ENCODE results near the gene CXorf58. TPM values are rescaled to one million over a fixed set of nuclear protein-coding genes. Genes with fewer than 3 reads are reported as not detected.

The CXorf58 gene
- total and polyA plus RNA-seq, 8 donors: 0.07 to 0.40 (median 0.16) TPM; not detected in 1

DNA sequence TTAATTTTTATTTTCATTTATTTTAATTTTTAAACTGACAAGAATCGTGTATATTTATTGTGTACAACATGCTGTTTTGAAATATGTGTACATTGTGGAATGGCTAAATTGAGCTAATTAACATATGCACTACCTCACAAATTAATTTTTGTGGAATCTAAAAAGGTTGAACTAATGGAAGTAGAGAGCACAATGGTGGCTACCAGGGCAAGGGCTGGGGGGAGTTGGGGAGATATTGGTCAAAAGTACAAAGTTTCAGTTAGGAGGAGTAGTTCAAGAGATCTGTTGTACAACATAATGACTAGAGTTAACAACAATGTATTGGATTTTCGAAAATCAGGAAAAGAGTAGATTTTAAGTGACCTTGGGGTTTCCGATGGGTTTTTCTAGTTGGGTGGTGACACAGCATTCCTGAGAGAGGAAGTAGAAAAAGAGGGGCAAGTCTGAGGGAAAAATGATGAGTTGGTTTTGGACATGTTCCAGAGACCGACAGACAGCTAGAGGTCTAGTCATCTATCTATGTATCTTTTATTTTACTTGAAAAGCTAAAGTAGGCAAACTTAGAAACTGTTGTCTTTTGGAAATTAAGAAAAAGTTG lies 23.3 kb upstream of the CXorf58 start:
- DNase-seq (no peak), FAIRE-seq (no peak), ATAC-seq (no peak)
- intact Hi-C loops (cut with DNase I): no loop called here
- TF ChIP-seq, protein P1, sequence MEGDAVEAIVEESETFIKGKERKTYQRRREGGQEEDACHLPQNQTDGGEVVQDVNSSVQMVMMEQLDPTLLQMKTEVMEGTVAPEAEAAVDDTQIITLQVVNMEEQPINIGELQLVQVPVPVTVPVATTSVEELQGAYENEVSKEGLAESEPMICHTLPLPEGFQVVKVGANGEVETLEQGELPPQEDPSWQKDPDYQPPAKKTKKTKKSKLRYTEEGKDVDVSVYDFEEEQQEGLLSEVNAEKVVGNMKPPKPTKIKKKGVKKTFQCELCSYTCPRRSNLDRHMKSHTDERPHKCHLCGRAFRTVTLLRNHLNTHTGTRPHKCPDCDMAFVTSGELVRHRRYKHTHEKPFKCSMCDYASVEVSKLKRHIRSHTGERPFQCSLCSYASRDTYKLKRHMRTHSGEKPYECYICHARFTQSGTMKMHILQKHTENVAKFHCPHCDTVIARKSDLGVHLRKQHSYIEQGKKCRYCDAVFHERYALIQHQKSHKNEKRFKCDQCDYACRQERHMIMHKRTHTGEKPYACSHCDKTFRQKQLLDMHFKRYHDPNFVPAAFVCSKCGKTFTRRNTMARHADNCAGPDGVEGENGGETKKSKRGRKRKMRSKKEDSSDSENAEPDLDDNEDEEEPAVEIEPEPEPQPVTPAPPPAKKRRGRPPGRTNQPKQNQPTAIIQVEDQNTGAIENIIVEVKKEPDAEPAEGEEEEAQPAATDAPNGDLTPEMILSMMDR (IDR thresholded peaks at IDR 0.05): no peak
- Histone ChIP-seq H3K9me3 (no peaks in the 10 kb centered on the region), H3K4me1 (peaks cover 0 to 10% (median 2%) of the 10 kb centered on the region in 3 donors), H3K4me3 (no peak overlapping the region), H3K27me3 (no peaks in the 10 kb centered on the region), H3K36me3 (no peaks in the 10 kb centered on the region), H3K27ac (no peak overlapping the region)
- WGBS, 2 donors: 60 to 65% methylated on average over 4 of the region's 4 CpGs

DNA sequence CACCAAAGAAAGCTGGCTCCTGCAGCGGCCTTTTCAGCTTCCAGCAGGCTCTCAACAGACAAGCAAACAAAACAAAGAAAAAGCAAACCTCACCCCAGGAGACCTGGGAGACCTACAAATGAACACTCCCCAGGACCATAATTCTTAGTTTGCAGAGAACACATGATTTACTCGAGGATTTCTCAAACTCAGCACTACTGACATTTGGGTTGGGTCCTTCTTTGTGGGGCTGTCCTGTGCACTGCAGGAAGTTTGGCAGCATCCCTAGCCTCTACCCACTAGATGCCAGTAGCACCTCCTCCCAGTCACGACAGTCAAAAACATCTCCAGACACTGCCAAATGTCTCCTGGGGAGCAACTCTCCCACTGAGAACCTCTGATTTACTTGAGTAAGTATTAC lies 22.0 kb upstream of the CXorf58 start:
- intact Hi-C loops (cut with DNase I): no loop called here
- no peak for DNase-seq
- Histone ChIP-seq H3K27ac (no peak overlapping the region), H3K36me3 (no peaks in the 10 kb centered on the region), H3K4me3 (no peak overlapping the region), H3K4me1 (peaks cover 0 to 4% (median 0%) of the 10 kb centered on the region in 3 donors), H3K9me3 (no peaks in the 10 kb centered on the region), H3K27me3 (no peaks in the 10 kb centered on the region)
- no peak for FAIRE-seq
- 45 to 57% methylated on average over 3 of the region's 3 CpGs for WGBS, 2 donors
- ATAC-seq: no peak
- TF ChIP-seq, protein P1 (IDR thresholded peaks at IDR 0.05): no peak

DNA sequence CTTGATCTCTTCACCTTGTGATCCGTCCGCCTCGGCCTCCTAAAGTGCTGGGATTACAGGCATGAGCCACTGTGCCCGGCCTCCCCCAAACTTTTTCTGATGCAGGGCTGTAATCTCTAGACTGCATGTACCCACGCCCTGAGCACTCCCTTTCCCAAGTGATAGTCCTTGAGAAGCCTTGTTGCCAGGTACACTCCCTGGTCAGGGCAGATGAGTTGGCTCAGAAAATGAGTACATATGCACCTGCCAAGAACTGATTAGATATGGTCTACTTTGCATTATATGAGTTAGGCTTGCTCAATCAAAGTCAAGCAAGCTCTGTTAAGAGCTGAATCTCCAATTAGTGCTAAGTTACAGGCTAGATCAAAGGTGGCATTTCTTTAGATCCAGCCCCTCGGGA lies 20.4 kb upstream of the CXorf58 start:
- DNase-seq (no peak), FAIRE-seq (no peak), ATAC-seq (peak in 3 of 4 donors; percentile 13 to 57 (median 34))
- peaks cover 0 to 4% (median 0%) of the 10 kb centered on the region in 3 donors for H3K4me1 ChIP-seq
- H3K4me3 ChIP-seq: no peak overlapping the region
- intact Hi-C loops (cut with DNase I): no loop called here
- no peaks in the 10 kb centered on the region for H3K9me3 ChIP-seq
- no peaks in the 10 kb centered on the region for H3K27me3 ChIP-seq
- TF ChIP-seq, protein P1 (IDR thresholded peaks at IDR 0.05): no peak
- no peaks in the 10 kb centered on the region for H3K36me3 ChIP-seq
- no peak overlapping the region for H3K27ac ChIP-seq
- WGBS, 2 donors: 72 to 76% methylated on average over 6 of the region's 6 CpGs

DNA sequence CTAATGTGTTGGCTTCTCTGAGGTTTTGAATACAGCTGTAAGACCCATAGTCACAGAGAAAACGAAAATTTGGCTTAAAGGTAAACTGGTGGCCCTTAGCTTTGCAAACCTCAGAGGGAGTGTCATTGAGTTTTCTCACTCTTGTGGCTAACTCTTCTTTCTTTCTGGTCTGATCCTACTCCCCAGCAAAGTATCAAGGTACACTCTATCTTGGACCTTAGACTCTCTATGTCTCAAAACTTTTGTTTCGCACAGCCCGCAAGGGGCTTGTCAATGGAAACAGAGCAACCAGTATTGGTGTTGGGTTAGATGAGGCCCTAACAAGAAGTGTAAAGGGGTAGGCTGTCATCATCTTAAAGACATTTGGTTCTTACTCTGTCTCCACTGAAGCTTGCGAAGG lies 19.9 kb upstream of the CXorf58 start:
- FAIRE-seq (no peak), DNase-seq (no peak), ATAC-seq (no peak)
- Histone ChIP-seq H3K27ac (no peak overlapping the region), H3K36me3 (no peaks in the 10 kb centered on the region), H3K4me1 (peaks cover 0 to 4% (median 0%) of the 10 kb centered on the region in 3 donors), H3K27me3 (no peaks in the 10 kb centered on the region), H3K4me3 (no peak overlapping the region), H3K9me3 (no peaks in the 10 kb centered on the region)
- 81 to 88% methylated on average over 4 of the region's 4 CpGs for WGBS, 2 donors
- TF ChIP-seq, protein P1 (IDR thresholded peaks at IDR 0.05): no peak
- intact Hi-C loops (cut with DNase I): no loop called here

DNA sequence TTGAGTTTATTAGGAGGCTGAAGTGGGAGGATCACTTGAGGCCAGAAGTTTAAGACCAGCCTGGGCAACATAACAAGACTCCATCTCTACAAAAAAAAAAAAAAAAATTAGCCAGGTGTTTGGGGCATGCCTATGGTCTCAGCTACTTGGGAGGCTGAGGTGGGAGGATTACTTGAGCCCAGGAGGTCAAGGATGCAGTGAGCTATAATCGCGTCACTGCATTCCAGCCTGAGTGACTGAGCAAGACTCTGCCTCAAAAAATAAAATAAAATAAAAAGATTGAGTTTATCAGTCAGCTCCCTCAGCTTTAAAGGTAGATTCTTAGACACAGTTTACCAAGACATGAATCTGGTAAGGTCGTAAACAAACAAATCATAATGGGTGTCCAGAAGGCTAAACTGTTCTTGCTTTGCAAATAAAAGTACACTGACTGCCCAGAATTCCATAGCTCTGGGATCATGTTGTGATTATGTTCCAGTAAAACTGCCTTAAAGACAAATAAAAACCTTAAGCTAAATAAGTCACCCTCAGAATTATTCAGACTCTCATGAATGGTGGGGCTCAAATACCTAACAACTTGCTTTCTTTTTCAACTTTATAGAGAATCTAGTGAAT lies 18.8 kb upstream of the CXorf58 start:
- H3K27ac ChIP-seq: peak overlapping the region in 2 of 4 donors; percentile 13 to 44
- no peak for DNase-seq
- TF ChIP-seq, protein P1 (IDR thresholded peaks at IDR 0.05): no peak
- no peaks in the 10 kb centered on the region for H3K9me3 ChIP-seq
- 74 to 75% methylated on average over 3 of the region's 3 CpGs for WGBS, 2 donors
- no peaks in the 10 kb centered on the region for H3K36me3 ChIP-seq
- ATAC-seq: peak in 2 of 4 donors; percentile 17 to 27
- H3K27me3 ChIP-seq: no peaks in the 10 kb centered on the region
- H3K4me3 ChIP-seq: no peak overlapping the region
- peaks cover 0 to 4% (median 0%) of the 10 kb centered on the region in 3 donors for H3K4me1 ChIP-seq
- intact Hi-C loops (cut with DNase I): no loop called here
- FAIRE-seq: no peak

Measured in pancreas (tissue), 10 donors.